Stimulated activated naive CD4-positive, alpha-beta T cell (primary cell): ENCODE results near the gene AQP6.
"Not testable (repeated sequence)": the region's sequence is repeated elsewhere in the genome, so short reads cannot be mapped to it uniquely, and the experiment has no call there.

Experiments used
- DNase-seq, 6 experiments: peaks; one replicate each; lab custom pipeline; 2025; lab: John Stamatoyannopoulos, UW

The AQP6 gene

DNA sequence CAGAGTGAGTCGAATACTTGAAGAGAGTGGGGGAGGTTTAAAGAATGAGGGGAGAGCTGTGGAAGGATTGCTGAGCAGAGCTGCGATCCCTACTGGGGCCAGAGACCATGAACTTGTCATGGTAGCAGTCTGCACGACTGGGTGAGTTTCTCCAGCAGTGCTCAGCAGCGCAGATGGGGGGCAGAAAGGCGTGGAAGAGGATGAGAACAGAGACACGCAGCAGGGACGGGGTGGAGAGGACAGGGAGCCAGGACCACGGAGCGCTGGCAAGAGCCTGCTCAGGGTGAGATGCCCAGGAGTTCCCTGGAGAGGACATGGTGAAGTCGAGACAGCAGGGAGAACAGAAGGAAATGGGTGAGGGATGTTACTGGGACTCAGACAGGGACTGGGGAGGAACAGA lies 2.1 kb upstream of the AQP6 start:
- DNase-seq: no peak

GRCh38 chr12:49971141-49971540 lies 1.6 kb upstream of the AQP6 start:
- DNase-seq: no peak

- no peak for DNase-seq
Observed at GRCh38 chr12:49972129-49972528, 618 bp upstream of the AQP6 start.

GRCh38 chr12:49973361-49973830 lies 649 bp downstream of the AQP6 start:
- DNase-seq: no peak

- DNase-seq: no peak
Observed at GRCh38 chr12:49974231-49974675, 1.5 kb downstream of the AQP6 start.

DNA sequence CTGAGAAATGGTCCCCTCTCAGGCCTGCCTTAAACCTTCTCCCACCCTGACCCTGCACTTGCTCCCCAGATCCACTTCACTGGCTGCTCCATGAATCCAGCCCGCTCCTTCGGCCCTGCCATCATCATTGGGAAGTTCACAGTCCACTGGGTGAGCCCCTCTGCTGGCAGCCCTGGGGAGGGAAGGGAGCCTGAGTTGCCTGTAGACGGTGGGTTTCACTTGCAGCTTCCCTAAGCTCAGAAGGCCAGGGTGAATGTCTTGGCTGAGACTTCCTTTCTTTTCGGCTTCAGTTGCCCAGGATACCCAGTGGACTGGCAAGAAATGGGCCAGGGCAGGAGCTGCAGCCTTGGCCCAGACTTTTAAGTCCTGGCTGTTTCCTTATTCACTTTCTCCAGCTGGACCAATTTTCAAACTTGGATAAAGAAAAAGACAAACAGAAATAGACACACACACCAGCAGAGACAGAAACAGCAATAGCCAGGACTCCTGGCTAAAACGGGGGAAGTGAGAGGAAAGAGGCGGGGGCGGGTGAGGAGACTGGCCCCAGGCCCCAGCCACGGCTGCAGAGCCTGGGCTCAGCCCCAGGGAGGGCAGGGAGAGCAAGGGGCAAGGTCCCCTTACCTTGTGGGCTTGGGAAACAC lies 2.0 kb downstream of the AQP6 start:
- no peak for DNase-seq

DNA sequence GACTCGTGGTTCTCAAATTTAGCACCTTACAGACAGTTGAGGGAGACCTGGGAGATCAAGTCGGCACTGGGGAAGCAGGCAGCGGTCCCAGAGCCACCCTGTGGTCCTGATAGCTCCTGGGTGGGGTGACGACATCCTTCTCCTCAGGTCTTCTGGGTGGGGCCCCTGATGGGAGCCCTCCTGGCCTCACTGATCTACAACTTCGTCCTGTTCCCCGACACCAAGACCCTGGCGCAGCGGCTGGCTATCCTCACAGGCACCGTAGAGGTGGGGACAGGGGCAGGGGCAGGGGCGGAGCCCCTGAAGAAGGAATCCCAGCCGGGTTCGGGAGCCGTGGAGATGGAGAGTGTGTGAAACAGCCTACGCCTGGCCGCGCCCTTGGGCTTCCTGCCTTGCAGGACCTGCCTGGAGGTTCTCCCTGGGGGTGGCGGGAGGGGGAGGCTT lies 2.6 kb downstream of the AQP6 start:
- no peak for DNase-seq

DNA sequence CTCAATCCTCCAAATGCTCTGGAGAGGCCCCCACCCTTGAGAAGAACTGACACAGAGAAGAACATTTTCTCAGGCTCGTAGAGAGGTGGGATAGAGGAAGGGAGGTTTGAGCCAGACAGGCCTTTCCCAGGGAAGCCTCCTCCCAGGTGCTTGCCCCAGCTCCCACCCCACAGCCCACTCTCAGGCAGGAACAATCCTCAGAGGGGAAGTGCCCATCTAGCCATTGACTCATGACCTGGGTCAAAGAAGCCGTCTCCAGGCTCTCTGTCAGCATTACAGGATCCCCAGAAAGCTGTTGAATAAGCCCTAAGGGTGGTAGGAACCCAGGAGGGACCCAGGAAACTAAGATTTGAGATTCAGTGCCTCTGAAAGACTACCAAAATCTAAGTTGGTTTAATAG lies 3.8 kb downstream of the AQP6 start:
- no peak for DNase-seq

DNA sequence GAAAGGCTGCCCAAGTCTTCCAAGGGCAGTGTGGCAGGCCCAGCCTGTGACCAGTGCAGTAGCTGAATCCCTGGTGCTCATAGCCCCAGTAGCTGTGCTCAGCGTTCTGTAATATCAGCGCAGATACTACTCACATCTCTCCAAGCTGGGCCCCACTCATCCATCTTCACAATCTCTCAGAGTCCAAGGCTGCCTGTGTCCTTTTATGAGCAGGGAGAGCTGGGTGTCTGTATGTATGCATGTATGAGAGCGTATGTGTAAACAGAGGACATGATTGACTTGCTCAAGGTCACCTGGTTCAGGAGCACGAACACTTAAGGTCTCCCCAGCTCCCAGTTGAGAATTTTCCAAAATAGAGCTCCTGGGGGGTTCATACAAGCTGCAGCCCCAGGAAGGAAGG lies 5.4 kb downstream of the AQP6 start:
- DNase-seq: no peak

- DNase-seq: no peak
Observed at GRCh38 chr12:49979016-49979586, 6.4 kb downstream of the AQP6 start.

- DNase-seq: no peak
Observed at GRCh38 chr12:49979791-49980190, 7.0 kb downstream of the AQP6 start.

- no peak for DNase-seq
Observed at GRCh38 chr12:49980501-49981349, 8.0 kb downstream of the AQP6 start.

- no peak for DNase-seq
Observed at GRCh38 chr12:49982246-49983087, 9.7 kb downstream of the AQP6 start.

- DNase-seq: no peak
Observed at GRCh38 chr12:49983892-49984291, 11.1 kb downstream of the AQP6 start.

- DNase-seq: no peak
Observed at GRCh38 chr12:49984476-49985359, 12.0 kb downstream of the AQP6 start.

- DNase-seq: no peak
Observed at GRCh38 chr12:49985981-49986380, 13.2 kb downstream of the AQP6 start.

DNA sequence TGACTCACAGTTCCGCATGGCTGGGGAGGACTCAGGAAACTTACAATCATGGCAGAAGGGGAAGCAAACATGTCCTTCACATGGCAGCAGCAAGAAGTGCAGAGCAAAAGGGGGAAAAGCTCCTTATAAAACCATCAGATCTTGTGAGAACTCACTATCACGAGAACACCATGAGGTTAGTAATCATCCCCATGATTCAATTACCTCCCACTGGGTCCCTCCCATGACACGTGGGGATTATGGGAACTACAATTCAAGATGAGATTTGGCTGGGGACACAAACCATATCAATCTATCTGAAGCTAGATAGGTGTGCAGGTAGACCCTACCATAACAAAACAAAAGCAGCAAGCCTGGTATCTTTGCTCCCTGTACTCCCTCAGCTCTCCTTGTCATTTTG lies 13.7 kb downstream of the AQP6 start:
- not testable (repeated sequence) for DNase-seq

DNA sequence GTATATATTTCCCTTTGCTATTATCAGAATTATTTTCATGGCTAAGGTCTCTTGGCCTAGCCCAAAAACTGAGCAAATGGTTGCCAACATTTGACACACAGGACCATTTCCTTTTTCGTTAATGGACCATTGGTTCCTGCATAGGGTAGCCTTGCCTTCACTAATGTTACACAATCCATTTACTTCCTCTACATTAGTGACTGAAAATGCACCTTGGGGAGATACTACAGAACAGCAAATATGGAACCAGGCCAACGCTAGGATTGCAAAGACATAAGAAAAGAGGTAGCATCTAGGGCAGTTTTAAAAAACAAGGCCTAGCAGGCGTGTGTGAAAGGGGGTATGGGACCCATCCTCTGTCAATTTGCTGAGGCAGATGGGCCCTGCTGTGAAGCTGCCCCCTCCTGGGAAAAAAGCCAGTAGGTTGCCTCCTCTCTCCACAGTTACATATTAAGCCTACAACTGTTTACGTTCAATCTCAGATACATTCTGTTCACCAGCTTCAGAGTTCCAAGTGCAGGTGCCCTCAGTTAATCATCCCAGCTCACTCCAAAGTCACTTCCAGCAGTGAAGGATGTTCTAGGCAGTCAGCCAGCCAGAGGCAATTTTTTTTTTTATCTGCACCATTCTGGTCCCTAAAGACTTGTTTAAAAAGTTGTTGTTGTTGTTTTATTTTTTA lies 15.0 kb downstream of the AQP6 start:
- DNase-seq: no peak

GRCh38 chr12:49989400-49989799 lies 16.7 kb downstream of the AQP6 start:
- not testable (repeated sequence) for DNase-seq

DNA sequence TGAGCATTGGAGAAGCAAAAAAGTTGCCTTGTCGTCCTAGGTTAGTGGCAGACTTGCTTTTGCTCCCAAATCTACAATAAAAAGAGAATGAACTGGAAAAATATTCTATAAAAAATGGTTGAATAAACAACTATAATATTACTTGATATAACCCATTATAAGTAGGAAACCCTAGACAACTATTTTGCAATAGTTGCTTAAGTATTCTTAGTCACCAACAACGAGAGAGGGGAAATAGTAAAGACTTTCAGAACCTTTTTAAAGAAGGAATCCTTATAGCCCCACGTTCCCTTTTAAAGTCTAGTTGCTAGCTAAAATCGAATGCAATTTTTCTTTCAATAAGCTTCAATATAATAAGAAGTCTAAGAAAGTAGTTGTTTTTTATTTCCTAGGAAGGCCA lies 17.5 kb downstream of the AQP6 start:
- no peak for DNase-seq
